ENCODE results near the gene C2orf68. TPM values are rescaled to one million over a fixed set of nuclear protein-coding genes. Genes with fewer than 3 reads are reported as not detected.

C2orf68 gene
- total RNA-seq, 1 donor: 22.2 TPM

DNA sequence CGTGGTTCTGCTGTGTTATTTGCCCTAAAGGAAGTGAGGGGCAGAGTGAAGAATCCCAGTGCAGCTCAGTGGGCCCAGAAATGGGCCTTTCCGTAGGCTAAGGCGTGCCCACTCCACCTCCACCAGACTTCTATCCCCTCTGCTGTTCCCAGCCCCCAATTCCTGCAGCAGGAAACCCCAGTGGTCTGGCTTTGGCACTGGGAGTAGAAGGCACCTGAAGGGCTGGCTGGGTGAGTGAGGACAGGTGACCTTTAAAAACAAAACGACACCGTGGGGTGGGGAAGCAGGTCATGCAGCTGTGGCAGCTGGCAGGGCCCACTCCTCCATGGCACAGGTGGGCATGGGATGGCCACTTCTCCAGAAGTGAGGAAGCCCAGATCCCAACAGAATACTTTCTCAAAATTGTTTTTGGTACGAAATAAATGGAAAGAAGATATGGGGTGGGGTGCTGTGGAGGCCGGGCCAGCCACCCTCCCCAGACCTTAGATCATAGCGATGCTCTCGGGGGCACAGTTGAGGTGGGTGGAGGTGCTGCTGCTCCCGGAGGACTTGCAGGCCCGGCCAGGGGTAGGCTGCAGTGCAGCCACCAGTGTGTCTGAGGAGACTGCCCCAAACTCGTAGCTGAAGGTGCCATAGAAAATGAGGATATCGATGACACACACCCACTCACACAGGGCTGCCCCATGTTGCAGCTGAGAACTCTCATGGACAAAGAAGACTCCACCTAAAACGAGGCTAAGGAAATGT lies 13.1 kb downstream of the C2orf68 start:
- TF ChIP-seq, protein P1, sequence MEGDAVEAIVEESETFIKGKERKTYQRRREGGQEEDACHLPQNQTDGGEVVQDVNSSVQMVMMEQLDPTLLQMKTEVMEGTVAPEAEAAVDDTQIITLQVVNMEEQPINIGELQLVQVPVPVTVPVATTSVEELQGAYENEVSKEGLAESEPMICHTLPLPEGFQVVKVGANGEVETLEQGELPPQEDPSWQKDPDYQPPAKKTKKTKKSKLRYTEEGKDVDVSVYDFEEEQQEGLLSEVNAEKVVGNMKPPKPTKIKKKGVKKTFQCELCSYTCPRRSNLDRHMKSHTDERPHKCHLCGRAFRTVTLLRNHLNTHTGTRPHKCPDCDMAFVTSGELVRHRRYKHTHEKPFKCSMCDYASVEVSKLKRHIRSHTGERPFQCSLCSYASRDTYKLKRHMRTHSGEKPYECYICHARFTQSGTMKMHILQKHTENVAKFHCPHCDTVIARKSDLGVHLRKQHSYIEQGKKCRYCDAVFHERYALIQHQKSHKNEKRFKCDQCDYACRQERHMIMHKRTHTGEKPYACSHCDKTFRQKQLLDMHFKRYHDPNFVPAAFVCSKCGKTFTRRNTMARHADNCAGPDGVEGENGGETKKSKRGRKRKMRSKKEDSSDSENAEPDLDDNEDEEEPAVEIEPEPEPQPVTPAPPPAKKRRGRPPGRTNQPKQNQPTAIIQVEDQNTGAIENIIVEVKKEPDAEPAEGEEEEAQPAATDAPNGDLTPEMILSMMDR (IDR thresholded peaks at IDR 0.05; ENCODE audit: insufficient read depth, low read length): no peak
- no peak for DNase-seq (ENCODE audit: low read depth)
- H3K4me3 ChIP-seq (ENCODE audit: low read depth, low read length): no peak overlapping the region

GRCh38 chr2:85597241-85597640 lies 14.6 kb downstream of the C2orf68 start:
- no peak overlapping the region for H3K4me3 ChIP-seq (ENCODE audit: low read depth, low read length)
- no peak for DNase-seq (ENCODE audit: low read depth)
- TF ChIP-seq, protein P1 (IDR thresholded peaks at IDR 0.05; ENCODE audit: insufficient read depth, low read length): no peak

DNA sequence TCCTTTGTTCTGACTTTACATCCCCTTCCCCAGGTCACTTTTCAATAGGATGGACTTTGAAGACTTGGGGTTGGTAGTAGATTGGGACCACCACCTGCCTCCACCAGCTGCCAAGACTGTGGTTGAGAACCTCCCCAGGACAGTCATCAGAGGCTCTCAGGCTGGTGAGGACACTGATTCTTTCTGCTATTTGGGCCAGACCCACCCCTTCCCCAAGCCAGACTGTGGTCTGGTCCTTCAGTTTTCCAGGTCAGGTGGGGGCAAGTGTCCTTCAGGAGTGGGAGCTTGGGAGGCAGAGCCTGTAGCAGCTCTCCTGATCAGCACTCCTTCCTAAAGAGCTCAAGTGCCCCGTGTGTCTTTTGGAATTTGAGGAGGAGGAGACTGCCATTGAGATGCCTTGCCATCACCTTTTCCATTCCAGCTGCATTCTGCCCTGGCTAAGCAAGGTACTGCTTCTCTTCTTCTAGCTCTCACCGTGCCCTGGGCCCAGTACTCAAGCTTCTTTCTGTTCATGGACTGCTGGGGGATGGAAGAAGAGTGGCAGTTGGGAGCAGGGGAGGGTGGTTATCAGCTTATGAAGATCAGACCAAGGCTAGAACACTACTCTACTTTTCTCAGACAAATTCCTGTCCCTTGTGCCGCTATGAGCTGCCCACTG lies 15.3 kb downstream of the C2orf68 start:
- DNase-seq (ENCODE audit: low read depth): no peak
- TF ChIP-seq, protein P1 (IDR thresholded peaks at IDR 0.05; ENCODE audit: insufficient read depth, low read length): no peak
- H3K4me3 ChIP-seq (ENCODE audit: low read depth, low read length): peak overlapping the region; percentile 100

DNA sequence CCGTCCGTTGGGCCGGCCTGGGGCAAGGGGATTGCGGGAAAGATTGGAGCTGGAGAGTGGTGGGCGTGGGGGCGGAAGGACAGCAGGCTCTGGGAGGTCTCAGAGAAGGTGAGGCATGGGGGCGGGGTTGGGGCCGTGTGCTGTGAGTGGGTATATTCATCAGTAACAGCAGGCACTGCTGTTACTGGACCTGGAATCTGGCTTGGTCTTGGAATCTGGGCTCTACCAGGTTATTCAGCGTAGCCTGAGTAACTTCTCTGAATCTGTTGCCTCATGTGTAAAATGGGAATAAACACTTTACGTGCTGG lies 15.9 kb downstream of the C2orf68 start:
- no peak for DNase-seq (ENCODE audit: low read depth)
- TF ChIP-seq, protein P1 (IDR thresholded peaks at IDR 0.05; ENCODE audit: insufficient read depth, low read length): no peak
- H3K4me3 ChIP-seq (ENCODE audit: low read depth, low read length): peak overlapping the region; percentile 100

DNA sequence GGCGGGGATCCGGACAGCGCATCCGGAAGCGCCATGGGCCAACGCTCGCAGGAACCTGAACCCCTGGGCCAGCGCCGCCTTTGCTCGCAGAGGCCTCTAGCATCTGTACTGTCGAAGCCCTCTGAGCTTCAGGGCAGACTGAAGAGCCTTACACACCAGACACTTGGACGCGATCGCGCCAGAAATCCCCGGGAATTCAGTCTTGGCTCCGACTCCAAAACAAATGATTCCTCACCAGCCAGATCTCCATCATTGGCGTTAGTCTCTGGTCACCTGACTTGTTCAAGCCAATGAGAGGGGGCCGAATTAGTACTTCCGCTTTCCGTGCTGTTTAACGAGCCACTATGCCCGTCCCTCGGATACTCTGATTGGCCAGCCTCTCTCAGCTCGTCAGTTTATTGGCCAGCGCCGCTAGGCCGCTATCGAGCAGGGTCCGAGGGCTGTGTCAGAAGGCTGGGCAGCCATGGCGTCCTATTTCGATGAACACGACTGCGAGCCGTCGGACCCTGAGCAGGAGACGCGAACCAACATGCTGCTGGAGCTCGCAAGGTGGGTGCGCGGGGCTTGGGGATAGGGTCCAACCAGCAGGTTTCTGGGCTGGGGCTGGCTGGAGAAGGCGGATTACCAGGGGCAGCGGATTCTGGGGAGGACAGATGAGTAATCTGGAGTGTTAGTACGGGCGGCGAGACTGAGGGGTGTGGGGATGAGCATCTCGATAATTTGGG lies 16.4 kb downstream of the C2orf68 start, which contains the start of gene RNF181:
Gene RNF181, plus strand, starts transcription at position 445 of the 725 bp plus-strand sequence. Its CDS starts 19 bp downstream, at position 464.
- DNase-seq (ENCODE audit: low read depth): peak; percentile 100
- TF ChIP-seq, protein P1 (IDR thresholded peaks at IDR 0.05; ENCODE audit: insufficient read depth, low read length): no peak
- H3K4me3 ChIP-seq (ENCODE audit: low read depth, low read length): peak within 1 kb of the TSS; percentile 100

GRCh38 chr2:85594715-85595300 lies 17.1 kb downstream of the C2orf68 start:
- no peak for DNase-seq (ENCODE audit: low read depth)
- TF ChIP-seq, protein P1 (IDR thresholded peaks at IDR 0.05; ENCODE audit: insufficient read depth, low read length): no peak
- peak overlapping the region; percentile 60 for H3K4me3 ChIP-seq (ENCODE audit: low read depth, low read length)

Data from fibroblast of the aortic adventitia (primary cell).